H1 (cell line): ENCODE data around the gene TMEM9B. TPM values are rescaled to one million over a fixed set of nuclear protein-coding genes. Genes with fewer than 3 reads are reported as not detected.

Source experiments
- CTCF ChIA-PET: fragments of 300-600 bp; sonication (Branson Sonifier 250); formaldehyde crosslinking; loops from one replicate; lab custom pipeline; 2021; ENCODE audit not compliant: partially characterized antibody; lab: Charles Lee
- POLR2A ChIA-PET: fragments of 300-600 bp; sonication (Branson Sonifier 250); formaldehyde crosslinking; loops from one replicate; lab custom pipeline; 2021; ENCODE audit warnings: inconsistent platforms; ENCODE audit not compliant: partially characterized antibody; lab: Charles Lee
- DNase-seq, 2 experiments: peaks; one replicate each; pipeline versions ENCODE4 v3.0.0 to v3.0.0-alpha.2; 2010 to 2022; ENCODE audit warnings: low spot score in 2 of 2, low read depth in 1 of 2, mixed read lengths in 1 of 2
- FAIRE-seq: peaks from 2 replicates; lab custom pipeline; 2011; peaks lifted over from hg19 to GRCh38; lab: Jason Lieb, UNC
- H2AFZ ChIP-seq: 2 replicates; pipeline ENCODE4 v1.8.1; 2012; ENCODE audit warnings: low read length, inconsistent platforms
- H2AK5ac ChIP-seq: 2 replicates; pipeline ENCODE4 v1.6.1; 2013; ENCODE audit warnings: low read depth, low read length
- H2BK120ac ChIP-seq: replicated peaks from 2 replicates; pipeline ENCODE3; 2013; ENCODE audit warnings: low read depth, low read length, inconsistent platforms
- H2BK12ac ChIP-seq: 2 replicates; pipeline ENCODE4 v1.6.1; 2013; ENCODE audit warnings: low read depth, low read length
- H2BK15ac ChIP-seq: 2 replicates; pipeline ENCODE4 v1.6.1; 2013; ENCODE audit warnings: low read length
- H2BK20ac ChIP-seq: 2 replicates; pipeline ENCODE4 v1.6.1; 2013; ENCODE audit warnings: low read length
- H2BK5ac ChIP-seq: 2 replicates; pipeline ENCODE4 v1.6.1; 2013; ENCODE audit warnings: low read depth, low read length
- H3K14ac ChIP-seq: 2 replicates; pipeline ENCODE4 v1.6.1; 2013; ENCODE audit warnings: inconsistent platforms; ENCODE audit not compliant: insufficient read length
- H3K18ac ChIP-seq: 2 replicates; pipeline ENCODE4 v1.6.1; 2013; ENCODE audit warnings: low read length; ENCODE audit errors: extremely low read depth
- H3K23ac ChIP-seq: 2 replicates; pipeline ENCODE4 v1.6.1; 2013; ENCODE audit warnings: inconsistent platforms; ENCODE audit not compliant: insufficient read length
- H3K23me2 ChIP-seq: 2 replicates; pipeline ENCODE4 v1.6.1; 2013; ENCODE audit warnings: low read depth, low read length
- H3K27ac ChIP-seq: 2 replicates; pipeline ENCODE4 v1.6.1; 2011; ENCODE audit warnings: low read depth, low read length, inconsistent platforms
- H3K27me3 ChIP-seq, 4 experiments: replicated peaks in 1 of 4; 1 replicate in 1 of 4; 2 replicates in 3 of 4; pipeline versions ENCODE4 v1.6.1 to v1.8.1; 2011 to 2013; ENCODE audit warnings: low read length in 3 of 4, mild to moderate bottlenecking in 3 of 4, inconsistent platforms in 2 of 4, mixed read lengths in 2 of 4, moderate library complexity in 1 of 4; ENCODE audit not compliant: control insufficient read depth in 3 of 4, insufficient read depth in 3 of 4; ENCODE audit errors: extremely low read depth in 1 of 4
- H3K36me3 ChIP-seq, 4 experiments: 2 replicates each; pipeline versions ENCODE4 v1.6.1 to v1.8.1; 2011 to 2013; ENCODE audit warnings: mild to moderate bottlenecking in 4 of 4, low read length in 3 of 4, moderate library complexity in 2 of 4, control low read depth in 1 of 4, inconsistent platforms in 1 of 4; ENCODE audit not compliant: insufficient read depth in 4 of 4, control insufficient read depth in 2 of 4
- H3K4ac ChIP-seq: replicated peaks from 2 replicates; pipeline ENCODE3; 2013; ENCODE audit warnings: low read length, low read depth, mixed read lengths, inconsistent platforms; ENCODE audit not compliant: insufficient read length
- H3K4me1 ChIP-seq, 4 experiments: replicated peaks in 1 of 4; 1 replicate in 1 of 4; 2 replicates in 3 of 4; pipeline versions ENCODE4 v1.6.1 to v1.8.1; 2011 to 2013; ENCODE audit warnings: low read length in 3 of 4, inconsistent platforms in 2 of 4, mixed read lengths in 1 of 4; ENCODE audit not compliant: insufficient read depth in 4 of 4, control insufficient read depth in 3 of 4
- H3K4me2 ChIP-seq, 2 experiments: 2 replicates each; pipeline versions ENCODE4 v1.6.1 to v1.8.1; 2011 to 2013; ENCODE audit warnings: low read depth in 2 of 2, low read length in 2 of 2, control low read depth in 1 of 2, inconsistent platforms in 1 of 2, mild to moderate bottlenecking in 1 of 2; ENCODE audit not compliant: insufficient read depth in 1 of 2
- H3K4me3 ChIP-seq, 4 experiments: fragments of 200-600, 300-600 bp in 1 of 4; sonication (generic), shearing (Covaris generic), sonication (Bioruptor Twin) in 1 of 4; 2 replicates each; pipeline versions ENCODE4 v1.5.1 to v1.8.1; 2011 to 2016; ENCODE audit warnings: low read length in 4 of 4, low read depth in 3 of 4, control low read depth in 2 of 4, inconsistent platforms in 2 of 4, mild to moderate bottlenecking in 2 of 4, mixed read lengths in 1 of 4, moderate library complexity in 1 of 4; ENCODE audit not compliant: insufficient read depth in 2 of 4; ENCODE audit errors: extremely low read depth in 1 of 4
- H3K56ac ChIP-seq: replicated peaks from 2 replicates; pipeline ENCODE3; 2013; ENCODE audit warnings: low read depth, mild to moderate bottlenecking, mixed read lengths, low read length, inconsistent platforms; ENCODE audit not compliant: insufficient read length
- H3K79me1 ChIP-seq: 2 replicates; pipeline ENCODE4 v1.6.1; 2013; ENCODE audit warnings: low read depth, low read length, control low read depth
- H3K79me2 ChIP-seq, 2 experiments: 2 replicates each; pipeline versions ENCODE4 v1.6.1 to v1.8.1; 2012 to 2013; ENCODE audit warnings: low read length in 2 of 2, mild to moderate bottlenecking in 2 of 2, inconsistent platforms in 1 of 2; ENCODE audit not compliant: insufficient read depth in 2 of 2, control insufficient read depth in 1 of 2
- H3K9ac ChIP-seq, 4 experiments: replicated peaks in 1 of 4; 1 replicate in 1 of 4; 2 replicates in 3 of 4; pipeline versions ENCODE4 v1.6.1 to v1.8.1; 2011 to 2013; ENCODE audit warnings: low read depth in 3 of 4, low read length in 3 of 4, control low read depth in 2 of 4, mild to moderate bottlenecking in 2 of 4, moderate library complexity in 2 of 4, inconsistent platforms in 1 of 4; ENCODE audit errors: extremely low read depth in 1 of 4
- H3K9me3 ChIP-seq, 2 experiments: 2 replicates each; pipeline versions ENCODE4 v1.6.1 to v1.8.1; 2012 to 2013; ENCODE audit warnings: mild to moderate bottlenecking in 2 of 2, moderate library complexity in 2 of 2, control low read depth in 1 of 2, inconsistent platforms in 1 of 2, low read depth in 1 of 2, low read length in 1 of 2, mixed read lengths in 1 of 2; ENCODE audit not compliant: insufficient read depth in 2 of 2
- H4K20me1 ChIP-seq, 2 experiments: replicated peaks in 1 of 2; 2 replicates each; pipeline versions ENCODE3 to v1.8.1; 2011 to 2013; ENCODE audit warnings: inconsistent platforms in 2 of 2, low read length in 2 of 2, mild to moderate bottlenecking in 1 of 2; ENCODE audit not compliant: insufficient read depth in 2 of 2, control insufficient read depth in 1 of 2
- H4K5ac ChIP-seq: 2 replicates; pipeline ENCODE4 v1.6.1; 2013; ENCODE audit warnings: low read length, low read depth, mixed read lengths, inconsistent platforms; ENCODE audit not compliant: insufficient read length
- H4K8ac ChIP-seq: 2 replicates; pipeline ENCODE4 v1.8.0; 2013; ENCODE audit warnings: mild to moderate bottlenecking, moderate library complexity, low read length, inconsistent platforms; ENCODE audit not compliant: insufficient read depth; ENCODE audit errors: extremely low read depth
- H4K91ac ChIP-seq: replicated peaks from 2 replicates; pipeline ENCODE3; 2013; ENCODE audit warnings: low read length, mixed read lengths, inconsistent platforms; ENCODE audit not compliant: insufficient read length
- KDM4A ChIP-seq: IDR thresholded peaks from one replicate; pipeline ENCODE4 v1.7.1; 2012; ENCODE audit warnings: low read depth, mild to moderate bottlenecking, moderate library complexity, low read length, inconsistent platforms; ENCODE audit not compliant: severe bottlenecking
- WGBS, 2 experiments: shearing (Covaris generic) in 1 of 2; methylation state at CpG; one replicate each; pipeline versions ENCODE4 v1.1.6 to v1.1.7; 2013 to 2015; ENCODE audit warnings: low lambda C conversion rate in 2 of 2, mixed read lengths in 2 of 2, inconsistent platforms in 1 of 2, low coverage in 1 of 2, missing lambda C conversion rate in 1 of 2; ENCODE audit not compliant: insufficient replicate concordance in 2 of 2, insufficient coverage in 1 of 2, insufficient read length in 1 of 2; ENCODE audit errors: extremely low coverage in 1 of 2, missing lambda C conversion rate in 1 of 2; 5-methylcytosine and 5-hydroxymethylcytosine counted together
- polyA plus RNA-seq, 7 experiments: library from polyadenylated mRNA; depleted of rRNA in 3 of 7; stranded (reverse) in 5 of 7; unstranded in 2 of 7; fragments of >200 nt in 5 of 7; fragments of 200-250 nt in 2 of 7; gene quantifications; 1 replicate in 5 of 7; 2 replicates in 1 of 7; 4 replicates in 1 of 7; pipeline versions ENCODE4 v1.2.1 to v1.2.3, GENCODE V29; 2011 to 2013; ENCODE audit warnings: missing spikeins in 2 of 7, mixed read lengths in 2 of 7
- total RNA-seq: library from RNA; stranded (reverse); fragmentation: NEBNext Ultra II Directional; extraction: Animal tissue kit (Norgen Biotek cat#: 25700); gene quantifications from 2 replicates; pipeline ENCODE4 v1.2.1, GENCODE V29; 2021

TMEM9B gene
- total and polyA plus RNA-seq, 2 of the 8 experiments (the other 6 are each of a cell fraction or from before 2014, with no cell fraction given): 8.3 to 9.4 TPM

GRCh38 chr11:8942518-8943066 lies 21.6 kb downstream of the TMEM9B start, which contains the start of gene ASCL3:
ASCL3 (minus strand) TSS chr11:8943016; CDS start chr11:8938161, 4,855 bp downstream.
- H4K5ac ChIP-seq: no peak within 1 kb of the TSS
- H3K27ac ChIP-seq: no peak within 1 kb of the TSS
- H2BK12ac ChIP-seq: no peak within 1 kb of the TSS
- no peak within 1 kb of the TSS for H3K18ac ChIP-seq
- H2BK15ac ChIP-seq: no peak within 1 kb of the TSS
- H3K79me1 ChIP-seq: no peaks in the 10 kb centered on the region
- H3K4me1 ChIP-seq: no peaks in the 10 kb centered on the region
- FAIRE-seq (no peak), DNase-seq (no peak)
- ChIA-PET CTCF (interaction anchor here (0.5 to 3.1 kb wide), 7 partner anchors 9 to 235 kb away, joined by 3 to 9 read pairs (median 5); no protein-coding TSS in a partner anchor), POLR2A (interaction anchor here (2.0 kb wide), 1 partner anchor 9 kb away, joined by 4 read pairs; no protein-coding TSS in a partner anchor)
- no peak within 1 kb of the TSS for H2BK120ac ChIP-seq
- H2AK5ac ChIP-seq: no peak within 1 kb of the TSS
- no peaks in the 10 kb centered on the region for H3K79me2 ChIP-seq
- no peak for TF ChIP-seq KDM4A
- no peak within 1 kb of the TSS for H3K4me2 ChIP-seq
- H3K9ac ChIP-seq: no peak within 1 kb of the TSS
- no peaks in the 10 kb centered on the region for H3K23me2 ChIP-seq
- H4K20me1 ChIP-seq: no peaks in the 10 kb centered on the region
- no peaks in the 10 kb centered on the region for H3K9me3 ChIP-seq
- no peak within 1 kb of the TSS for H3K4ac ChIP-seq
- WGBS, 2 experiments: 84% methylated on average over 5 of the region's 5 CpGs; no CpG with 5 or more reads in 1 of the 2 experiments
- no peak within 1 kb of the TSS for H4K91ac ChIP-seq
- H3K56ac ChIP-seq: no peak within 1 kb of the TSS
- no peak within 1 kb of the TSS for H3K4me3 ChIP-seq
- no peak within 1 kb of the TSS for H2BK5ac ChIP-seq
- H4K8ac ChIP-seq: no peak within 1 kb of the TSS
- no peak within 1 kb of the TSS for H3K23ac ChIP-seq
- H3K27me3 ChIP-seq: no peaks in the 10 kb centered on the region
- no peak within 1 kb of the TSS for H2AFZ ChIP-seq
- no peak within 1 kb of the TSS for H2BK20ac ChIP-seq
- H3K14ac ChIP-seq: no peak within 1 kb of the TSS
- H3K36me3 ChIP-seq: peaks cover 0 to under 1% (median 0%) of the 10 kb centered on the region in 4 experiments; a peak in 1 of 8 replicates
